Measurements from ENCODE around the gene SLC38A8.

- TF ChIP-seq, protein P1, sequence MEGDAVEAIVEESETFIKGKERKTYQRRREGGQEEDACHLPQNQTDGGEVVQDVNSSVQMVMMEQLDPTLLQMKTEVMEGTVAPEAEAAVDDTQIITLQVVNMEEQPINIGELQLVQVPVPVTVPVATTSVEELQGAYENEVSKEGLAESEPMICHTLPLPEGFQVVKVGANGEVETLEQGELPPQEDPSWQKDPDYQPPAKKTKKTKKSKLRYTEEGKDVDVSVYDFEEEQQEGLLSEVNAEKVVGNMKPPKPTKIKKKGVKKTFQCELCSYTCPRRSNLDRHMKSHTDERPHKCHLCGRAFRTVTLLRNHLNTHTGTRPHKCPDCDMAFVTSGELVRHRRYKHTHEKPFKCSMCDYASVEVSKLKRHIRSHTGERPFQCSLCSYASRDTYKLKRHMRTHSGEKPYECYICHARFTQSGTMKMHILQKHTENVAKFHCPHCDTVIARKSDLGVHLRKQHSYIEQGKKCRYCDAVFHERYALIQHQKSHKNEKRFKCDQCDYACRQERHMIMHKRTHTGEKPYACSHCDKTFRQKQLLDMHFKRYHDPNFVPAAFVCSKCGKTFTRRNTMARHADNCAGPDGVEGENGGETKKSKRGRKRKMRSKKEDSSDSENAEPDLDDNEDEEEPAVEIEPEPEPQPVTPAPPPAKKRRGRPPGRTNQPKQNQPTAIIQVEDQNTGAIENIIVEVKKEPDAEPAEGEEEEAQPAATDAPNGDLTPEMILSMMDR (IDR thresholded peaks at IDR 0.05) = no peak
- TF ChIP-seq POLR2AphosphoS5 (IDR thresholded peaks at IDR 0.05; ENCODE audit: low read depth, low read length) (no peak), TCF7L2 (IDR thresholded peaks at IDR 0.05; ENCODE audit: low read depth, low read length) (no peak)
- TF ChIP-seq, protein P2, sequence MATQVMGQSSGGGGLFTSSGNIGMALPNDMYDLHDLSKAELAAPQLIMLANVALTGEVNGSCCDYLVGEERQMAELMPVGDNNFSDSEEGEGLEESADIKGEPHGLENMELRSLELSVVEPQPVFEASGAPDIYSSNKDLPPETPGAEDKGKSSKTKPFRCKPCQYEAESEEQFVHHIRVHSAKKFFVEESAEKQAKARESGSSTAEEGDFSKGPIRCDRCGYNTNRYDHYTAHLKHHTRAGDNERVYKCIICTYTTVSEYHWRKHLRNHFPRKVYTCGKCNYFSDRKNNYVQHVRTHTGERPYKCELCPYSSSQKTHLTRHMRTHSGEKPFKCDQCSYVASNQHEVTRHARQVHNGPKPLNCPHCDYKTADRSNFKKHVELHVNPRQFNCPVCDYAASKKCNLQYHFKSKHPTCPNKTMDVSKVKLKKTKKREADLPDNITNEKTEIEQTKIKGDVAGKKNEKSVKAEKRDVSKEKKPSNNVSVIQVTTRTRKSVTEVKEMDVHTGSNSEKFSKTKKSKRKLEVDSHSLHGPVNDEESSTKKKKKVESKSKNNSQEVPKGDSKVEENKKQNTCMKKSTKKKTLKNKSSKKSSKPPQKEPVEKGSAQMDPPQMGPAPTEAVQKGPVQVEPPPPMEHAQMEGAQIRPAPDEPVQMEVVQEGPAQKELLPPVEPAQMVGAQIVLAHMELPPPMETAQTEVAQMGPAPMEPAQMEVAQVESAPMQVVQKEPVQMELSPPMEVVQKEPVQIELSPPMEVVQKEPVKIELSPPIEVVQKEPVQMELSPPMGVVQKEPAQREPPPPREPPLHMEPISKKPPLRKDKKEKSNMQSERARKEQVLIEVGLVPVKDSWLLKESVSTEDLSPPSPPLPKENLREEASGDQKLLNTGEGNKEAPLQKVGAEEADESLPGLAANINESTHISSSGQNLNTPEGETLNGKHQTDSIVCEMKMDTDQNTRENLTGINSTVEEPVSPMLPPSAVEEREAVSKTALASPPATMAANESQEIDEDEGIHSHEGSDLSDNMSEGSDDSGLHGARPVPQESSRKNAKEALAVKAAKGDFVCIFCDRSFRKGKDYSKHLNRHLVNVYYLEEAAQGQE (IDR thresholded peaks at IDR 0.05; ENCODE audit: insufficient read depth in 1 of 2, low read depth in 2 of 2, low read length in 1 of 2) = no peak
Measured at GRCh38 chr16:84041881-84042280, 714 bp downstream of the SLC38A8 start.

All from Panc1 (cell line).